ENCODE measurements around the gene LARGE1. TPM values are rescaled to one million over a fixed set of nuclear protein-coding genes. Genes with fewer than 3 reads are reported as not detected.

Gene LARGE1
- total and polyA plus RNA-seq, 2 of the 4 experiments (the other 2 are of a cell fraction) = 6.2 to 12.4 TPM

- Histone ChIP-seq H3K4ac (ENCODE audit: low read depth, low read length) (no peak overlapping the region), H3K9me1 (ENCODE audit: insufficient read depth, low read length) (no peaks in the 10 kb centered on the region), H3K23ac (ENCODE audit: low read depth, low read length) (no peak overlapping the region), H3K9me3 (ENCODE audit: control insufficient read depth, insufficient read depth, low read length) (peaks cover 6% of the 10 kb centered on the region), H3K18ac (ENCODE audit: low read depth, low read length) (no peak overlapping the region), H2AK9ac (replicated peaks; ENCODE audit: low read depth, low read length, poor library complexity) (no peak overlapping the region), H2BK20ac (ENCODE audit: low read depth, low read length) (no peak overlapping the region), H3K4me3 (ENCODE audit: insufficient read depth, low read depth, low read length) (no peak overlapping the region), H2BK5ac (ENCODE audit: low read depth, low read length, poor library complexity, severe bottlenecking) (no peak overlapping the region), H3K14ac (replicated peaks; ENCODE audit: low read depth, low read length) (no peak overlapping the region), H3K4me1 (ENCODE audit: control insufficient read depth, insufficient read depth, low read length) (no peaks in the 10 kb centered on the region), H2AK5ac (ENCODE audit: low read depth, low read length) (no peak overlapping the region), H4K5ac (ENCODE audit: low read depth, low read length) (no peak overlapping the region), H2BK120ac (ENCODE audit: low read depth, low read length) (no peak overlapping the region), H2AFZ (replicated peaks; ENCODE audit: low read length, poor library complexity) (no peak overlapping the region), H3K27ac (ENCODE audit: insufficient read depth, low read length) (no peak overlapping the region), H4K91ac (ENCODE audit: insufficient read depth, low read depth, low read length) (no peak overlapping the region), H4K20me1 (ENCODE audit: insufficient read depth, low read length) (no peaks in the 10 kb centered on the region), H3K36me3 (ENCODE audit: control insufficient read depth, insufficient read depth, low read length) (no peaks in the 10 kb centered on the region), H2BK15ac (ENCODE audit: low read depth, low read length) (no peak overlapping the region), H4K8ac (ENCODE audit: low read depth in 2 of 2, low read length in 2 of 2) (no peak overlapping the region), H3K27me3 (ENCODE audit: control insufficient read depth, insufficient read depth, low read length) (no peaks in the 10 kb centered on the region), H3K56ac (ENCODE audit: extremely low read depth, insufficient read depth, low read length) (no peak overlapping the region), H3K9ac (ENCODE audit: low read depth, low read length) (no peak overlapping the region), H3K79me1 (ENCODE audit: low read depth in 1 of 2, low read length in 2 of 2) (peaks cover 0 to 10% of the 10 kb centered on the region in 2 experiments; a peak in 2 of 4 replicates), H3K4me2 (ENCODE audit: low read depth, low read length) (no peak overlapping the region)
- ChIA-PET POLR2A (ENCODE audit: unreplicated experiment) (no interaction called here), CTCF (no interaction called here)
- in situ Hi-C loops (cut with MboI; ENCODE audit: low sequenced_read_pairs) = no loop called here
- no peak for TF ChIP-seq RAD21 (IDR thresholded peaks at IDR 0.05; ENCODE audit: low read length)
- TF ChIP-seq MAFK (IDR thresholded peaks at IDR 0.05; ENCODE audit: low read depth, low read length) = no peak
- WGBS, 2 experiments (ENCODE audit: extremely low coverage in 2 of 2, insufficient read length in 1 of 2) = no CpG with 5 or more reads among the region's 4 CpGs
- no peak for ATAC-seq (ENCODE audit: low read depth)
- intact Hi-C loops (cut with micrococcal nuclease) = loop anchor here (5.0 to 10.0 kb wide), 2 partner anchors 134 to 307 kb away; partner anchors contain the start of gene LARGE1
- DNase-seq = peak; percentile 6
- dilution Hi-C loops (cut with HindIII; ENCODE audit: low sequenced_read_pairs, unreplicated experiment) = no loop called here
- BruUV-seq (replicated peaks) = no TSS peak
Observed at GRCh38 chr22:33787645-33788456, 132.4 kb downstream of the LARGE1 start.

Measured in IMR-90 (cell line).